COLO668 (cell line): ENCODE data around the gene C1orf35.

Experiments used
- DNase-seq: peaks from one replicate; lab custom pipeline; 2025; ENCODE audit not compliant: unreplicated experiment; lab: John Stamatoyannopoulos, UW

C1orf35 gene

GRCh38 chr1:228064741-228065542, 38.2 kb downstream of the C1orf35 start:
- DNase-seq, result no peak

GRCh38 chr1:228064296-228064695, 38.8 kb downstream of the C1orf35 start:
- no peak for DNase-seq

GRCh38 chr1:228063251-228064191, 39.6 kb downstream of the C1orf35 start:
- no peak for DNase-seq

GRCh38 chr1:228062812-228063211, 40.3 kb downstream of the C1orf35 start:
- DNase-seq, result no peak

GRCh38 chr1:228062085-228062791, 40.9 kb downstream of the C1orf35 start:
- no peak for DNase-seq

GRCh38 chr1:228061411-228062084, 41.6 kb downstream of the C1orf35 start:
- no peak for DNase-seq

GRCh38 chr1:228060458-228061190, 42.5 kb downstream of the C1orf35 start:
- DNase-seq, result no peak

GRCh38 chr1:228059634-228060457, 43.3 kb downstream of the C1orf35 start:
- peak; percentile 79 for DNase-seq

- DNase-seq, result peak; percentile 76
Observed at GRCh38 chr1:228058949-228059633, 44.0 kb downstream of the C1orf35 start.

GRCh38 chr1:228058172-228058948, 44.8 kb downstream of the C1orf35 start:
- DNase-seq, result no peak
